HG02885 (cell line): ENCODE results near the gene SF3B3.

Source experiments
- ATAC-seq: cut with Tn5 transposase; IDR thresholded peaks from one replicate; pipeline ENCODE4 v1.9.1; 2021; ENCODE audit warnings: mild to moderate bottlenecking; ENCODE audit not compliant: unreplicated experiment, poor library complexity

SF3B3 gene

DNA sequence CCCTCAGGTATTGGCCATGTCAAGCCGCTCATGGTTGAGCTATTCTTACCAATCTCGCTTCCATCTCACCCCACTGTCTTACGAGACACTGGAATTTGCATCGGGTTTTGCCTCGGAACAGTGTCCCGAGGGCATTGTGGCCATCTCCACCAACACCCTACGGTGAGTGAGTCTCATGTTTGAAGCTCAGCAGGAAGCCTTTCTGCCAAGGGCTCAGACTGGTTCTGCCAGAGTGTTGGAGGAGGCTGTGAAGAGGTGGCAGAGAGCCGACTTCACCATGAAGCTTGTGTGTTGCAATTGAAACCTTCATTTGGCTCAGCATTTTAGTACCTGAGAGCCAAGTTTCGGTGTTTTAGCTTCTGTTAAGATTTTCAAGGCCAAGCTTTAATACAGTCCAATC lies 38.0 kb downstream of the SF3B3 start:
- ATAC-seq = no peak

DNA sequence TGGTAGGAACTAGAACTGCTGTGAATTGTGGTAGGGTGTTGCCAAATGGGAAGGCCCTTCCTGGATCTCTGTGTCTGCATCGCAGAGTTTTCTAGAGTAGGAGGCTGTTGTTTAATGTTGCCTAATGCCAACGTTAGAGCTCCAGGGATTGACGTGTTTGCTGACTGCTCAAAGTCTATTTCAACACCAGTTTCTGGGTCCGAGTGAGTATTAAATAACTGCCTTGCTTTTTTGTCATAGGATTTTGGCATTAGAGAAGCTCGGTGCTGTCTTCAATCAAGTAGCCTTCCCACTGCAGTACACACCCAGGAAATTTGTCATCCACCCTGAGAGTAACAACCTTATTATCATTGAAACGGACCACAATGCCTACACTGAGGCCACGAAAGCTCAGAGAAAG lies 40.0 kb downstream of the SF3B3 start:
- no peak for ATAC-seq

GRCh38 chr16:70565053-70565452 lies 41.4 kb downstream of the SF3B3 start:
- ATAC-seq = no peak

DNA sequence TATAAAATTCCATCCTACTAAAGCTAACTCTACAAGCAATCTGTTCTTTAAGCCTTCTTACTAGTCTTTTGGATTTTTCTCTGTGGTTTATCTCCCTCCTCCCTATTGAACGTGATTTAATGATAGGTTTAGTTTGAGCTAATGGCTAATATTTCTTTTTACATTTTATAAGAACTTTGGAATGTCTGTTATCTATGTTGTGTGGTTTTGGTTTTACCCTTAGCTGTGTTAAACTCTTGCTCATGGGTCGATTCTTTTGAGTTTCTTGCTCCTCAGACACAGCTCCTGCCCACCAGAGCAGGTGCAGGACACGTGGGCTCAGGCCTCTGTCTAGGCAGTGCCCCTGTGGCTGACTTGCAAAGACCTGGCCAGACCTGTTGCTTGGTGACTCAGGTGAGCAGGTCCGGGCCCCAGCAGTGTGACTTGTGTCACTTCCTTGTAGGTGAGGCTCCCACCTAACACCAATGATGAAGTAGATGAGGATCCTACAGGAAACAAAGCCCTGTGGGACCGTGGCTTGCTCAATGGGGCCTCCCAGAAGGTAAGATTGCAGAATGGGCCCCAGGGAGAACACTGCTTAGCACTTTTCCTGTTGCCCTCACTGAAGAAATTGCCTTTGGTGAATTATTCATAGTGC lies 45.1 kb downstream of the SF3B3 start:
- ATAC-seq = no peak

DNA sequence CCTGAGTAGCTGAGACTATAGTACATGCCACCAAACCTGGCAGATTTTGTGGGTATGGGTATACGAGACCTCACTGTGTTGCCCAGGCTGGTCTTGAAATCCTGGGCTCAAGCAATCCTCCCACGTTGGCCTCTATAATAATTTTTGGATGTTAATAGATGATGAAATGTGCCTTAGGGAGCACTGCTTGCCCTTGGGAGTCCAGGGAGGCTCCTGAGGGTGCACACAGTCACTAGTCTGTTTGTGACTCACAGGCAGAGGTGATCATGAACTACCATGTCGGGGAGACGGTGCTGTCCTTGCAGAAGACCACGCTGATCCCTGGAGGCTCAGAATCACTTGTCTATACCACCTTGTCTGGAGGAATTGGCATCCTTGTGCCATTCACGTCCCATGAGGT lies 46.1 kb downstream of the SF3B3 start:
- ATAC-seq = no peak

DNA sequence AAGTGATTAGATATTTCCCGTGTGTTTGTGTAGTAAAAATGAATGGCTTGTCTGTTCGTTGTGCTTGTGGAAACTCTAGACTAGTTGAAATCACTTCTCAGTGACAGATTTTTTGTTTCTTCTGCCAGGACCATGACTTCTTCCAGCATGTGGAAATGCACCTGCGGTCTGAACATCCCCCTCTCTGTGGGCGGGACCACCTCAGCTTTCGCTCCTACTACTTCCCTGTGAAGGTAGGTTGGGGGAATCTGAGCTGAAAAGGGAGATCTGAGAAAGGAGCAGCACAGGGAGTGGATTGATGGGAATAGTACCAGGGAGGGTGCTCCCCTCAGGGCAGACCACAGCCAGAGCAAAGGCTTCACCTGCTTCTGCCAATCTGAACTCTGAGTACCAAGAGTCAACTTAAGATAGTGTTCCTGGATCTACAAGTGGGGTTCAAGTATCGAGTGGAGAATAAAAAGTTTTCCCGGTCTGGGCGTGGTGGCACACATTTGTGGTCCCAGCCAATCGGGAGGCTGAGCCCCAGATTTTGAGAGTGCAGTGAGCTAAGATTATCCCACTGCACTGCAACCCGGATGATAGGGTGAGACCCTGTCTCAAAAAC lies 47.5 kb downstream of the SF3B3 start:
- ATAC-seq = no peak

DNA sequence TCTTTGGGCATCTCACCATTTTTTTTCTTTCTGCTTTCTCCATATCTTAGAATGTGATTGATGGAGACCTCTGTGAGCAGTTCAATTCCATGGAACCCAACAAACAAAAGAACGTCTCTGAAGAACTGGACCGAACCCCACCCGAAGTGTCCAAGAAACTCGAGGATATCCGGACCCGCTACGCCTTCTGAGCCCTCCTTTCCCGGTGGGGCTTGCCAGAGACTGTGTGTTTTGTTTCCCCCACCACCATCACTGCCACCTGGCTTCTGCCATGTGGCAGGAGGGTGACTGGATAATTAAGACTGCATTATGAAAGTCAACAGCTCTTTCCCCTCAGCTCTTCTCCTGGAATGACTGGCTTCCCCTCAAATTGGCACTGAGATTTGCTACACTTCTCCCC lies 48.0 kb downstream of the SF3B3 start:
- ATAC-seq = no peak

- no peak for ATAC-seq
These were observed 48.7 kb downstream of the SF3B3 start for GRCh38 chr16:70572050-70572925.

DNA sequence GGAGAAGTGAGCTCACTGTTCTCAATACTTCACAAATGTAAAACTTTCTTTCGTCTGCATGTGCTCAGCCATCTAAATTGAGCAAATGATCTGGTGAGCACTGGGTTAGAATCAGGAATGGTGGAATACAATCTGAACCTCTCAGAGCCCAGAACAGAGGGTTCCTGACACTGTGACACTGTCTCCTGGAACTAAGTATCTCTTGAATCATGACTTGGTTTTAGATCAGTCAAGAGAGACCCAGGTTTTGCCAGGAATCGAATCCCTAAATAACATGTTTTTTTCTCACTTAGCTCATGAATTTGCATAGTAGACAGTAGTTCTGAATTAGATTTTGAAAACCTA lies 49.3 kb downstream of the SF3B3 start:
- ATAC-seq = no peak

- ATAC-seq = no peak
These were observed 50.0 kb downstream of the SF3B3 start for GRCh38 chr16:70573451-70574121.

GRCh38 chr16:70574595-70575271 lies 51.1 kb downstream of the SF3B3 start:
- no peak for ATAC-seq

DNA sequence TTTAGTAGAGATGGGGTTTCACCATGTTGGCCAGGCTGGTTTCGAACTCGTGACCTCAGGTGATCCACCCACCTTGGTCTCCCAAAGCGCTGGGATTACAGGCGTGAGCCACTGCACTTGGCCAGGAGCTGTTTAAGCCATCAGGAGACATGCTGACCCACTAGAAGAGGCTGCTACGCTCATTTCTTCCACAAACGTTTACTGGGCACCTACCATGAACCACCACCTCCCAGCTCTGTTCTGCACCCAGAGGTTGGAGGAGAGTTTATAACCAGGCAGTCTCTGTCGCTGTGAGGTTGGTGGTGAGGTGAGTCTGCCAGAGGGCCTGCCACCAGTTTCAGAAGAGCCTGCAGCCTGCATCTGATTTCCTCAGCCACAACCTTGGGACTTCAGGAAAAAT lies 51.8 kb downstream of the SF3B3 start:
- no peak for ATAC-seq

GRCh38 chr16:70576431-70577255 lies 53.0 kb downstream of the SF3B3 start:
- peak; percentile 84 for ATAC-seq

DNA sequence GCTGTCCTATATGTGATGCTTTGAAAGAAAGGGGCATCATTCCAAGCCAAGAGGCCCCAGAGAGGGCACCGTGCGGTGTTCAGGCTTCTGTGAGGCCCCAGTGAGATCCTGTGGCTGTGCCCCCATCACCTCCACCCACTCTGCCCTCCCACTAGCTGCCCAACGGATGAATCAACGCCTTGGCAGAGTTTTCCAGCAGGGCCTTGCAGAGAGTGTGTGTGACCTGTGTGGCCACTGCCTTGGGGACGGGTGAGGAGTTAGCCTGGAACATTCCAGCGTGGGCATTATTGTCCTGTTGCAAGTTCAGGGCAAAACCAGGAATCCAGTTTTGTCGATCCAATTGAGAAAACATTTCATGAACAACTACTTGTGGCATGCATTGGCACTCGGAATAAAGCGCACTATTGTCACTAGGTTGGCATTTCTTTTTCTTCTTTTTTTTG lies 53.7 kb downstream of the SF3B3 start:
- ATAC-seq = no peak

DNA sequence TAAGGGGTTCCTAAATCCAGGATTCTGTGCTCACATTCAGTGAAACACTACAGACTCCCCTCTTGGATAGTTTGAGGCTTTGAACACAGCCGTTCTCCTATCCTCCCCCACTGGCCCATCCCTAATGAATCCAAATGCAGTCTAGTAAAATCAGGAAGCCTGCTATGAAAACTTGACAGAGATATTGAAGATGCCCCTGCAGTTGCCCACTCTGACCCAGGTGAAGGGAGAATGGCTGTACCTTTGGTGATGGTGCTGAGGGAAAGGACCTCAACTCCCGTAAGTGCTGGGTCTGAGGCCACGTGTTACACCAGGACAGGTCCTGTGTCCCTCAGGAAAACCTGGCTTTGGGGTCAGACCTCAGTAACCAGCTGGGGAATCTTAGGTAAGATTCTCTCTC lies 54.4 kb downstream of the SF3B3 start:
- ATAC-seq = no peak

- no peak for ATAC-seq
These were observed 55.6 kb downstream of the SF3B3 start for GRCh38 chr16:70579248-70579647.

GRCh38 chr16:70579648-70580630 lies 56.3 kb downstream of the SF3B3 start:
- no peak for ATAC-seq

GRCh38 chr16:70582280-70582978 lies 58.8 kb downstream of the SF3B3 start:
- no peak for ATAC-seq
